NCI-H526 treated with DMSO at 0.1 percent for 48 hours (cell line): Measurements from ENCODE around the gene WDR7.
A peak's percentile ranks its signal among the peaks of the same experiment; 100 is the strongest.

Experiments
- DNase-seq: peaks from one replicate; lab custom pipeline; 2025; lab: John Stamatoyannopoulos, UW

WDR7 gene

DNA sequence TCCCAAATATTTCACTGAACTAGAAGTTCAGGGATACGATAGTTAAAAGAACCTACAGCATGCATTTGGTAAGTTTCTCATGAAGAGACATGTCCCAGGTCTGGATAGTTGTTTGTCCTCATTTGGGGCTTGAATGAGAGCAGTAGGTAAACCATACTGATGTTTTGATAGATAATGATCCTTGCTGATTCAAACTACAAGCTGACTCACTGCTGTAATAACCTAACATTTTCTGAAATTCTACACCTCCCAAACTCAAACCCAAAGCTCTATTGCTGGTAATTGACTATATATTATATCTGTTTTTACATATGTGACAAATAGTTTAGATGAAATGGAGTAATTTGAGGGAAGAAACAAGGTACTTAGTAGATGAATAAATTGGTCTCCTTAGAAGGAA lies 341.6 kb downstream of the WDR7 start:
- DNase-seq = no peak

- DNase-seq = no peak
Measured at GRCh38 chr18:56995579-56996188, 344.5 kb downstream of the WDR7 start.

DNA sequence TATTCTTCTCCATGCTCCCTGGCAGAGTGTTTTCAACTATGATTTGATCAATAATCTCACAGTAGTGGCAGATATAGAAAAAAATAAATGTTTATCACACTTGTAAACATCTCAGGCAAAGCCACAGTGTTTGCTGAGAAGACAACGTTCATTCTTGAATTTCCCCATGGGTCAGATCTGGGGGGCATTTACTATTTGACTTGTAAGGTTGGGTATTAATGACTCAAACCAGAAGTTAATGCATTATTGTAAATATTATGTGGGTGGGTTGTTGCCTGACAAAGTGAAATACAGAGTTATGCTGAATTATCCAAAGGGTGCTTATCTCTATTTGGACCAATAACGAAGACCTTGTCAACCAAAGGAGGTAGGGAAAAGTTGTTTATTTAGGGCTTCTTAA lies 346.0 kb downstream of the WDR7 start:
- DNase-seq = no peak

- DNase-seq = no peak
Measured at GRCh38 chr18:56999823-57000222, 348.7 kb downstream of the WDR7 start.

- no peak for DNase-seq
Measured at GRCh38 chr18:57002627-57003026, 351.5 kb downstream of the WDR7 start.

- DNase-seq = no peak
Measured at GRCh38 chr18:57003342-57003741, 352.2 kb downstream of the WDR7 start.

- DNase-seq = no peak
Measured at GRCh38 chr18:57004366-57005121, 353.4 kb downstream of the WDR7 start.

DNA sequence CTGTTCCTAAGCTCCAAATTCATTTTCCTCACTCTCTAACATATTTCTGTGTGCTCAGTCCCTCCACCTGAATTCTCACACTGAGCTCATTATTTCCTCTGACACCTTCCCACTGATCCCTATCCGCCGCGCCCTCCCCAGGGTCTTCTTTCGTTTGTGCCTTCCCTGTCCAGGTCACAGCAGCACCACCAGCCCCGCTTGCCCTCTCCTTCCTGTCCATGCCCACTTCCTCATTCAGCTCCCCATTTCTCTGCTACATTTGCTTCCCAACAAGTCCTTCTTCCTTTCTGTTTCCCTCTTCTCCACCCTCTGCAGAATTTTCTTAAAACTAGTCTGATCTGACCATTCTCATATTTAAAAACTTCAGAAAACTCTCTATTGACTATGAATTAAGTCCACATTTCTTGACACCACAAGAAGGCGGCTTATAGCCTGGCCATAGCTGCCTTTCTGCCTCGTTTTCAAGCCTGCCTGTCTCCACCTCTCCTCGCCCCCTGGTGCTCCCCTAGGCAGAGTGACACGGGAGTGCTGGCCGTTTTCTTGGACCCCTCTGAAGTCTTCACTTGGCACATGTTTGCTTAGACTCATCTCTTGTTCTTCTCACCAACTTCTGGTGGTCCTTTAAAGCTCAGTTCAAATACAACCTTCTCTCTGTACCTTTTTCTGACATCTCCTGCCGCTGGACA lies 357.0 kb downstream of the WDR7 start:
- no peak for DNase-seq

GRCh38 chr18:57009844-57010243 lies 358.7 kb downstream of the WDR7 start:
- no peak for DNase-seq

DNA sequence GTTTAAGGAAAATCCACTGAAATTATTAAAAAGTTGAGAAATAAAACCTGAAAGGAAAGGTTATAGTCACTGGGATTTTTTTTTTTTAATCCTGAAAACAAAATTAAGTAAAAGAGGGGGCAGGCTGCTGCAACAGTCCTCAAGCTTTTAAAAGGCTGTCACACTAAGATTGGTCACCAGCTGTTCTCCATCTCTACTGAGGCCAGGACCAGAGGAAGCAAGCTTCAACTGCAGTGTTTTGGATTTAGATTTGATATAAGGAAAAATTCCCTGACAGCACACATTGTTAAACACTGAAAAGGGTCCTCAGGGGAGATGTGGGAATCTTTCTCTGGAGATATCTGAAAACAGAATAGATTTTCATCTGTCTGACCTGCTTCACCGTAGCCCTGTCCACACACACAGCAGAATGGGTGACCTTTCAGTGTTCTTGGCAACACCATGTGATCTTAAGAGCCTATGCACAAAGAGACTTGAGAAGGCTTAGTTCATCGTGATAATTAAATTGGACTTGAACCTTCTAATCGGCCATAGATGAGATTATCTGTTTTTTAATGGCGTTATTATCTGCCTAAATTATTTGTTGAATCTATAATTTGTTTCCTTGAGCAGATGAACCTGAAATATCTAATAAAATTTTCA lies 363.7 kb downstream of the WDR7 start:
- no peak for DNase-seq

DNA sequence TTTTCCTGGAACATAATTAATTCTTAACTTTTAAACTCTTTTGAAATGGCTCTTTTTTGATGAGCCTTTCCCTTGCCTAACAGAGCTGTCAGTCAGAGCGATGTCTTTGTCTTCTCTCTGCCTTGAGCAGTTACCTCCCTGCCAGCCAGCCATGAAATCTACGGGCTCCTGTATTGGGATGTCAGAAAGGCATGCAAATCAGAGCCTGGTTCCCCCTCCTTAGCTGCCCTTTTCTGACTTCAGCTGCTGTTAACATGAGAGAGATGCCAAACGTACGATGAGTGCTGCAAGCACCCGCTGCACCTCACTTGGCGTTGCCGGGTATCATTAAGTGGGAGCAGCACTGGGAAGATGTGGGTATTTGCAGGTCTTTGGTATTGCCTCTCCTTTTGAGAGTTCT lies 364.3 kb downstream of the WDR7 start:
- DNase-seq = peak; percentile 23

- DNase-seq = no peak
Measured at GRCh38 chr18:57018845-57019244, 367.7 kb downstream of the WDR7 start.

DNA sequence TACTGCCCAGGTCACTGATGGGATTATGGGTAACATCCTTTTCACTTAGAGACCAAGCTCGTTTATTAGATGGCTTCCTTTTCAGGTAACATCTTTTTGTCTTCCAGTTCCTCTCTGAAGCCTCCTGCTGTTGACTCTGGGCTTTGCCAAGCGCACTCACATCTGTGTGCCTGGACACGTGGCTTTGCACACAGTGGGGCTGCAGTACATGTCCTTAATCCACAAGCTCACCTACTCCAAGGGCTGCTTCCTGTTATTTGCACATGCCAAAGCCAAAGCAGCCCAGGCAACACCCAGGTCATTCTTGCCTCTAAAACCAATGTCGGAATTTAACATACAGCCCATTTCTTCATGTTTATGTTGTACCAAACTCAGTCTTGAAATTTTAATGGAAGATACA lies 371.6 kb downstream of the WDR7 start:
- no peak for DNase-seq

GRCh38 chr18:57023275-57023882 lies 372.2 kb downstream of the WDR7 start:
- no peak for DNase-seq

DNA sequence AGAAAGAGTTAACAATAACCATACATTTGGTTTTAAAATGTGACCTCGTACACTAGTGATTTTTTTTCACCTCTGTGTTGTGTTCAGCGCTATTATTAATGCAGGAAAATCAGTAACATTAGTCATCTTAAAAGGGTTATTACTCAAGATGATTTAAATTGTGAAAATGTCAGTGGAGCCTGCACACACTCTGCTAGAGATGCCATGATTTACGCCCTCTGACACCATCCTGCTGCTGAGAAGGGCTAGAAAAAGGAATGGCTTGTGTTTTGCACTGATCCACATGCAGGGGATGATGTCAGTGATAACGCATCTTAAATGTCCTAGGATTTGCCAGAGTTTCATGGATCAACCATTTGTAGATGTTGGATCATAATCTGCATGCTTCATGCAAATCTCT lies 374.4 kb downstream of the WDR7 start:
- DNase-seq = no peak

- no peak for DNase-seq
Measured at GRCh38 chr18:57026316-57026715, 375.2 kb downstream of the WDR7 start.

- DNase-seq = no peak
Measured at GRCh38 chr18:57027190-57027708, 376.1 kb downstream of the WDR7 start.

DNA sequence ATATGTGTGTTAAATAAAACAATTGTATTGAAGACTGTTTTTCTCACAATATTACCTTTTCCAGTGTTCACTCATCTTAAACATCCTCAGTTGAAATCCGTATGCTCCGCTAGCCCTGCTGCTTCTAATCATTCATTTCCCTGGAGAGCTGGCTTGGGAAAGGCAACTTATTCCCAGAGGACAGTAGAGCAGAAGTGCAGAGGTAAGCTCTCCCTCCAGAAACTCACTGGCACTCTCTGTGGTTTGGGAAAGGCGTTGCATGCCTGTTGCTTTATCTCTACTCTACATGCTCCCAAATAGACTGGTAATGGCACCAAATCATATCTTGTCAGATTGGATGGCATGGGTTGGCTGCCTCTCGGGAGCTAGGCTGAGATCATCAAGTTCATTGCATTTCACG lies 378.6 kb downstream of the WDR7 start:
- DNase-seq = peak; percentile 88

DNA sequence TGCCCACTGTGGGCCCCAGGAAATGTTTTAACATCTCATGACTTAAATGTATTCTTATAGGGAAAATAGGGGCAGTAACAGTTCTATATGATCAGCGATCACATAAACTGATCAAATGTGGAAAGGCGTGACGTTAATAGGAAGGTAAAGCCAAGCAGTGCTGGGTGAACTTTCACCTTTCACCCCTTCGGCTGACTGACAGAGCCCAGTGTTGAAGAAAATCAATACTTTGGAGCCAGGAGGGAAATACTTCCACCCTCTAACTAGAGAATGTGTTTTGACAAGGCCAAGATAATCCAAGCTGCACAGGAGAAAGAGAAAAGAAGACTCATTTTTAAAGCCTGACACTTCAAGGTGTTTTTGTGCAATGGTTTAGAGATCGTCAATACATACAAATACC lies 379.3 kb downstream of the WDR7 start:
- DNase-seq = no peak

DNA sequence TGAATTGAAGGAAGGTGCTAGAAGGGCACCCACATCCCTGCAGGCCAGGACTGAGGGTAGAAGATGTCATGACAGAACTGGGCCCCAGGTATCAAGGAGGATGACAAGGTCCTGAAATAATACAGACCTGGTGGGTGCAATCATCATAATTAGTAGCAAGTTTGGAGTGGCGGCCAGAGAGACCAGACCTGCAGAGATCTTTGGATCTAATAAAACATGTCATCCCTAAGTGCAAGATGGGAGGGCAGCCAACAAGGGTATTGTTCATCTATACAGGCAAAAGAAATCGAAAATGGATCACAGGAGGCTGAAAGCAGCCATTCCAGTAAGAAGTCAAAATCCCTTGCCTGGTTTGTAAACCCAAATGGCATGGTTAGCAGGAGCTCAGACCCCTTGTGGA lies 384.4 kb downstream of the WDR7 start:
- DNase-seq = no peak

DNA sequence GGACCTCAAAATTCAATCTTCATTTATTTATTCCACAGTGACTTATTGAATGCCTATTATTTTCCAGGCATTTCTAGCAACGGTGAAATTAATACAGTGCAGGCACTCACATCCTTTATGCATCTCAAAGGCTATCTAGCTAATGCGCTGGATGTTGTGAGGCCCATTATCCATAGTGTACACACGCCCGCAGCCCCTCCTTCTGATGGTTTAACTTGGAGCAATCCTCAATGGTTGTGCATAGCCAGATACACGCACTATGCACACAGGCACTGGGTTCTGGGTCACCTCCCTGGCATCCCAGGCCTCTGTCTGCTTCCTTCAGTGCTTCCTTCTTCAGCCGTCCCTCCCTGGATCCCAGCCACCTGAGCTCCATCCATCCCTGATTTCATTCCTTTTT lies 387.2 kb downstream of the WDR7 start:
- DNase-seq = no peak

DNA sequence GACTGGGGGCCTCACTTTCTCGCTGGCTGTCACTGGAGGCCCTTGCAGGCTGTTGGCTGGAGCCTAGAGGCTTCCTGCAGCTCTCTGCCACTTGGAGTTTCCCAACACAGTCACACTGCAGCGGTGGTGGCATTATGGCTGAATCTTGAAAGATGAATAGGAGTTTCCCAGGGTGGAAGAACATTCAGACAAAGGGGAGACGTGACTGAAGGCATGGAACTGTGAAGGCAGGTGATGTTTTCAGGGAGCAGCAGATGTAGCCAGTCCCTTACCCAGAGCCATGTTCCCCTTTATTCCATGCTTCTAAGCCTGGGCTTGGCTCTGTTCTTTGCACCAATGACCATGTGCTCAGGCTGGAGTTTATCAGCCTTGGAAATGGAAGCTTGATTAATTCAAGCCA lies 389.0 kb downstream of the WDR7 start:
- DNase-seq = no peak
